SK-N-MC (cell line): ENCODE results near the gene RILPL2.
"Not testable (repeated sequence)": the region's sequence is repeated elsewhere in the genome, so short reads cannot be mapped to it uniquely, and the experiment has no call there.

Experiments
- EZH2 ChIP-seq: fragments of 200-600 bp; sonication (generic); IDR thresholded peaks from one replicate; pipeline ENCODE4 v1.6.1; 2017; ENCODE audit warnings: antibody characterized with exemption
- FOXP2 ChIP-seq: optimal IDR thresholded peaks from 2 replicates; pipeline ENCODE3; 2011; ENCODE audit warnings: mild to moderate bottlenecking, moderate library complexity; ENCODE audit not compliant: insufficient read depth; ENCODE audit errors: extremely low read length, control extremely low read depth
- POLR2AphosphoS5 ChIP-seq: IDR thresholded peaks from 2 replicates; pipeline ENCODE4 v1.6.1; 2012; ENCODE audit warnings: mild to moderate bottlenecking, low read depth, low read length, borderline replicate concordance

GRCh38 chr12:123407934-123408333 is 28.6 kb downstream of the RILPL2 start:
- not testable (repeated sequence) for TF ChIP-seq POLR2AphosphoS5, EZH2, FOXP2
